Measurements from ENCODE around the gene TTI1.

Gene TTI1

DNA sequence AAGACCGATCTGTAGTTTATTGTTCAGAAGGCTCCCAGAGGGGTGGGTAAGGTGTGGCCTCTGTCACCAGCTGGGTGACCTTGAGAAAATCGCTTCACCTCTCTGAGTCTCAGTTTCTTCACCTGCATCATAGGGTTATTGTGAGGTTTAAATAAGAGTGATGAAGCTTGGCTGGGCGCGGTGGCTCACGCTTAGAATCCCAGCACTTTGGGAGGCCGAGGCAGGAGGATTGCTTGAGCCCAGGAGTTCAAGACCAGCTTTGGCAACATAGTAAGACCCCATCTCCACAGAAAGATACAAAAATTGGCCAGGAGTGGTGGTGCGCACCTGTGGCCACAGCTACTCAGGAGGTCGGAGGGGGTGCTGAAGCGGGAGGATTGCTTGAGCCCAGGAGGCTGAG is 94.3 kb downstream of the TTI1 start:
- no peak overlapping the region for H3K4me3 Mint-ChIP-seq
- no peaks in the 10 kb centered on the region for H3K4me1 Mint-ChIP-seq (ENCODE audit: low read depth)
- peaks cover 3% of the 10 kb centered on the region for H3K27me3 Mint-ChIP-seq
- H3K36me3 Mint-ChIP-seq (ENCODE audit: low read depth), result no peaks in the 10 kb centered on the region
- H3K27ac Mint-ChIP-seq, result no peak overlapping the region
- no peaks in the 10 kb centered on the region for H3K9me3 Mint-ChIP-seq

DNA sequence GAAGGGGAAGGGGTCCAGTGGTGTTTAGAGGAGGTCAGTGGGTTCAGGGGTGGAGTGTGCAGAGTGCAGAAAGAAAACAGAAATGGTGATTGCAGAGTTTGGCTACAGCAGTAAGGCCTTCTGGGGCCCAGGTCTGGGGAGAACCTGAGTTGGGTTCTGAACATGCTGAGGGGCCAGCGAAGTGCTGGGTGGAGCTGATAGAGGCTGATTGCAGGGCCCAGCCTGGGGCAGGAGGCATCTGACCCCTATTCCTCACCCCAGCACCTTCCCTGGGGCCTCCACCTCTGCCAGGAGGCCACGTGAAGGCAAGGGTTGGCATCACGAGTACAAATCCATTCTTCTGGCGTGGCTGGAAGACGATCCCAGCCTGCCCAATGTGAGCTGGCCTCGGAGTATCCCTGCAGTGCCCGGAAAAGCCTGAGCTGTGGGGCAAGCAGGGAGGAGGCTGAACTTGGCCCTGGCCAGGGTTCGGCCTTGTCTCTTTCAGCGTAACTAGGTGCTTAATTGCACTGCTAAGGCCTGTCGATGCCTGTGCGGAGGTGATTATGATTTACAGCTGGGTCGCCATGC is 95.0 kb downstream of the TTI1 start:
- Mint-ChIP-seq H3K4me3 (no peak overlapping the region), H3K36me3 (ENCODE audit: low read depth) (no peaks in the 10 kb centered on the region), H3K4me1 (ENCODE audit: low read depth) (no peaks in the 10 kb centered on the region), H3K27ac (no peak overlapping the region), H3K27me3 (peaks cover 3% of the 10 kb centered on the region), H3K9me3 (no peaks in the 10 kb centered on the region)

DNA sequence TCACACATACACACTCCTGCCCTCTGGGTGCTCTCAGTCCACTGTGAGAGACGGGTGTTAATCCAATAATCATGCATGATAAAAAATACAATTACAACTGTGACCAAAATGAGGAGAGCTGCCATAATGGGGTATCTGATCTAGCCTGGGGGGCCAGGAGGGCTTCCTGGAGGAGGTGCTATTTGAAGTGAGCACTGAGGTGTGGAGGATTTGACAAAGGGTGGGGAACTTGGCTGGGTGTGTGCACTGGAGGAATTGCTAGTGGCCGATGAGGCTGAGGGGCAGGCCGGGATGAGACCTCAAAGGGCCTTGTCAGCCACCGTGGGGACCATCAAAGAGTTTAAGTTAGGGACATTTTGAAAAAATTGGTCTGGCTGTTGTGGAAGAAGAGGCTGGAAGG is 95.6 kb downstream of the TTI1 start:
- no peak overlapping the region for H3K4me3 Mint-ChIP-seq
- H3K36me3 Mint-ChIP-seq (ENCODE audit: low read depth), result no peaks in the 10 kb centered on the region
- peaks cover 3% of the 10 kb centered on the region for H3K27me3 Mint-ChIP-seq
- no peaks in the 10 kb centered on the region for H3K9me3 Mint-ChIP-seq
- no peaks in the 10 kb centered on the region for H3K4me1 Mint-ChIP-seq (ENCODE audit: low read depth)
- no peak overlapping the region for H3K27ac Mint-ChIP-seq

DNA sequence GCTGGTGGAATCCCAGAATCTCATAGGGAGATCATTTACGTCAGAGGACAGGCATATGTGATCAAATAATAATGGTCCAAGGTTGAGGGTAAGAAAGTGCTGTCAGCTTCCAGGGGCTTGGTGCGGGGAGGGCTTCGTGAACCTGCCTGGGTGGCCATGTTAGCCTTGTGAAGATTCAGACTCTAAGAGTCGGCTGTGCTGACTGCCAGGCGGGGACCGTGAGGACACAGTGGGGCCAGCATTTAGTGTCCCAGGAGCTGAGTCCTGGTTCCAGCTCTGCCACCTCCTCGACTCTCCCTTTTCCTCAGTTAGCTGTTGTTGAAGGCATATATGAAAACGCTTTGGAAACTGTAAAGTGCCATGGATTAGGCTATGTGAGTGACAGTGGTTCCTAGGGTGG is 96.8 kb downstream of the TTI1 start:
- H3K36me3 Mint-ChIP-seq (ENCODE audit: low read depth), result no peaks in the 10 kb centered on the region
- no peak overlapping the region for H3K27ac Mint-ChIP-seq
- no peaks in the 10 kb centered on the region for H3K9me3 Mint-ChIP-seq
- H3K27me3 Mint-ChIP-seq, result peaks cover 6% of the 10 kb centered on the region
- H3K4me3 Mint-ChIP-seq, result no peak overlapping the region
- no peaks in the 10 kb centered on the region for H3K4me1 Mint-ChIP-seq (ENCODE audit: low read depth)

DNA sequence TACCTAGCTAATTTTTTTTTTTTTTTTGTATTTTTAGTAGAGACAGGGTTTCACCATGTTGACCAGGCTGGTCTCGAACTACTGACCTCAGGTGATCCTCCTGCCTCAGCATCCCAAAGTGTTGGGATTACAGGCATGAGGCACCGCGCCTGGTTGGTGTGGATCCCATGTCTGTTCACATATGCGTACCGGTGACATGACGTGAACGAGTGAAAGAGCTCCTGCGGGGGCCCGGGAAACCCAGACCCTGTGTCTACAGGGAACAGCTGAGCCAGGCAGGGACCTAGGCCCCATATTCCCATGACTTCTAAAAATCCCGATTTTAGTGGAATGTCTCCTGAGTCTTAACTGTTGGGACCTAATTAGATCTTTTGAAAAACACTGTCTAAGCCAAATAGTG is 97.2 kb downstream of the TTI1 start:
- Mint-ChIP-seq H3K4me3 (no peak overlapping the region), H3K27me3 (peaks cover 6% of the 10 kb centered on the region), H3K36me3 (ENCODE audit: low read depth) (no peaks in the 10 kb centered on the region), H3K27ac (no peak overlapping the region), H3K9me3 (no peaks in the 10 kb centered on the region), H3K4me1 (ENCODE audit: low read depth) (no peaks in the 10 kb centered on the region)

DNA sequence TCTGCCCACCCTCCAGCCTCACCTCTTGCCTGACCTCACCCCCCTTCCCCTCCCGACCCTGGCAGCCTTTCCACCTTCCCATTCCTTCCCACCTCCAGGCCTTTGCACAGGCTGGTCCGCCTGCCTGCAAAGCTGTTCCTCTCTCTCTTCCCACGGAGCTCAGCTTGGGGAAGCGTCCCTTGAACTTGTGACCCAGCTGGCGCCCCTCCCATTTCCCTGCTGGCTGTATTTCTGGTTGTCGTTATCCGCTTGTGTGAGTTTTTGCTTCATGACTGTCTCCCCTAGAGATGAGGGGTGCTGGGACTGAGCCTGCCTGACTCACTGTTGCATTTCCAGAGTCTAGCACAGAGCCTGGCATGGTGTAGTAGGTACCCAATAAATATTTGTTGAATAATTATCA is 97.8 kb downstream of the TTI1 start:
- H3K27ac Mint-ChIP-seq, result no peak overlapping the region

DNA sequence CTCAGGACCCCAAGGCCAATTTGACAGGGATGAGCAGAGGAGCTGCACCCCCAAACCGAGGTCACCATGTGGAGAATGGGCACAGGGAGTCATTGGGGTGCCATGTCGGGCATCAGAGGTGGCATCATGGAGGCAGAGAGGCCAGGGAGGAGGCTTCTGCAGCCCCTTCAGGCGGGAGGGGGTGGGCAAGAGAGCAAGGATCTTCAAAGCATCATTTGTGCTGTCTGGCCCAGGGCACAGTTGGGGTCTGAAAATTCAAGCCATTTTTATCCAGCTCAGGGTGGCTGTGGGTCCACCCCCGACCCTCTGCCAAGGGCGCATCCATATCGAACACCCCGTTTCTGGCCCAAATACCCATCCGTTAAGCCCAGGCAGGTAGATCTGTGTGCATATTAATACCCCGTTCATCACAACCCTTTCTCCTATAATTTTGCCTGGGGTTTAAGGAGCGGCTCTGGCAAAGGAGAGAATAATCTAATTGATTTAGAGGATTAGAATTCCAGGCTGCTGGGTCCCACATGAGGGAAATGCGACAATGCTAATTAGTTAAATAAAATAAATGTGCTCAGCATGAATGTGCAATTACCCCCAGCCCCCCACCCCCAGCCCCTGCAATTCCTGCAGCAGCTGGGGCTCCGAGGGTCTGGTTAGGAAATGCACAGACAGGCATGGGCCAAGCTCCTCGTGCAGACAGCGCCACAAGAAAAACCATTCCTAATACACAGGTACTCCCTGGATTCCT is 98.5 kb downstream of the TTI1 start:
- Mint-ChIP-seq H3K4me1 (ENCODE audit: low read depth) (no peaks in the 10 kb centered on the region), H3K27ac (no peak overlapping the region), H3K9me3 (no peaks in the 10 kb centered on the region), H3K27me3 (peaks cover 6% of the 10 kb centered on the region), H3K4me3 (no peak overlapping the region), H3K36me3 (ENCODE audit: low read depth) (no peaks in the 10 kb centered on the region)

More for the DNA sequence above, 97.8 kb downstream of the TTI1 start:
- H3K27me3 Mint-ChIP-seq, result peaks cover 6% of the 10 kb centered on the region
- no peak overlapping the region for H3K4me3 Mint-ChIP-seq
- H3K4me1 Mint-ChIP-seq (ENCODE audit: low read depth), result no peaks in the 10 kb centered on the region
- H3K9me3 Mint-ChIP-seq, result no peaks in the 10 kb centered on the region
- no peaks in the 10 kb centered on the region for H3K36me3 Mint-ChIP-seq (ENCODE audit: low read depth)

DNA sequence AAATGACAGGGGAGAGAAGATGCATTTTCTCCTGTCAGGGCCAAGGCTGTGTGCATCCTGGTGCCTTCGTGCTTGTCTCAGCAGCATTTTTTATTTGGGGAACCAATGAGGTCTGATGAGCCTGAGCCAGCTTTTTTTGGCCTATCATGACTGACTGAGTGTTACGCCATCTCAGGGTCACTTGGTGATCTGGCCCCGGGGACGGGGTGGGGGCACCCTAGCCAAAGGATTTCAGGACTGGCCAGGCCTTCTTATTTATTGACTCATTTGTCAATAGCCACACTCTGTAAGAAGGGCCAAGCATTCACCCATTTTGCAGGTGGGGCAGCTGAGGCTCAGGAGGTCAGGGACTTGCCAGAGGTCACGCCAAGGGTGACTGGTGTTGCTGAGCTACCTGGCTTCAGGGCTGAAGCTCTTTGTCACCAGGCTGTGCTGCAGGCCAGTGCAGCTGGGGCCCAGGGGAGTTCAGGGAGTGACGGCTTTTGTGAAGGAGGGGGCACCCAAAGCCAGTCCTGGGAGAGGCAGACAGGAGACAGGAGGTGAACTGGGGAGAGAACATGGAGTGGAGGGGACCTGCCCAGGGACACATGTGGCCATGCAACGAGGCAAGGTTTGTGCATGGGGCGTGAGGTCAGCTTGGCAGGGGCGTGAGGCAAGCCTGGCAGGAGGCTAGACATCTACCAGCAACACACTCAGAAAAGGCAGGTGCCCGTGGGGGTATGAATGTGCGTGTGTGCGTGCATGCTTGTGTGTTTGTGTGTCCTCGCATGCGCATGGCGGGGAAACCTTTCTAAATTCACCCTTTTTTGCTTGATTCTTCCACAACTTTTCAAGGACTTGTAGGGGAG is 99.2 kb downstream of the TTI1 start:
- Mint-ChIP-seq H3K27me3 (peaks cover 6% of the 10 kb centered on the region), H3K27ac (no peak overlapping the region), H3K36me3 (ENCODE audit: low read depth) (no peaks in the 10 kb centered on the region), H3K4me3 (no peak overlapping the region), H3K4me1 (ENCODE audit: low read depth) (no peaks in the 10 kb centered on the region), H3K9me3 (no peaks in the 10 kb centered on the region)

Measured in stimulated activated naive CD8-positive, alpha-beta T cell treated with anti-CD3 and anti-CD28 coated beads, Interleukin-15, Interleukin-2, amounts not matched to agents 100 ng/mL and 50 ng/mL, for 24 hours (primary cell).